ENCODE measurements around the gene PLEKHM2. TPM values are rescaled to one million over a fixed set of nuclear protein-coding genes. Genes with fewer than 3 reads are reported as not detected.

The PLEKHM2 gene
- total and polyA plus RNA-seq, 2 of the 8 experiments (the other 6 are each of a cell fraction or from before 2014, with no cell fraction given): 38.3 to 47.6 TPM

DNA sequence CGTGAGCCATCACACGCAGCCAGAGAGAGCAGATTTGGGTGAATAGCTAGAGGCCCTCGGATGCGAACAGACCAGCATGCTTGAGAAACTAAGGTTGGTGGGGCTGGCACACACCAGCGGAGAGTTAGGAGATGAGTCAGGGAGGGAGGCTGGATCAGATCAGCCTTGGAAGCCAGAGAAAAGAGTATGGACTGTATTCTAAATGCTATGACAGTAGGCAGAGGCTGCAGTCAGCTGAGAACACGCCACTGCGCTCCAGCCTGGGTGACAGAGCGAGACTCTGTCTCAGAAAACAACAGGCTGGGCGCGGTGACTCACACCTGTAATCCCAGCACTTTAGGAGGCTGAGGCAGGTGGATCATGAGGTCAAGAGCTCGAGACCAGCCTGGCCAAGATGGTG, 4.0 kb upstream of the PLEKHM2 start:
- Histone ChIP-seq H3K79me1 (ENCODE audit: low read depth, low read length) (no peaks in the 10 kb centered on the region), H2BK15ac (ENCODE audit: low read length) (no peak overlapping the region), H3K36me3 (ENCODE audit: control insufficient read depth in 2 of 4, insufficient read depth in 4 of 4, low read length in 3 of 4) (no peaks in the 10 kb centered on the region), H4K5ac (ENCODE audit: insufficient read length, low read depth, low read length) (no peak overlapping the region), H3K23me2 (ENCODE audit: low read depth, low read length) (peaks cover 7% of the 10 kb centered on the region; the same call in 1 of the 2 replicates), H3K4me3 (ENCODE audit: extremely low read depth in 1 of 4, insufficient read depth in 2 of 4, low read depth in 3 of 4, low read length in 4 of 4) (no peak overlapping the region), H2AFZ (ENCODE audit: low read length) (no peak overlapping the region), H2BK120ac (replicated peaks; ENCODE audit: low read depth, low read length) (no peak overlapping the region), H3K27me3 (replicated peaks in 1 of 4; ENCODE audit: control insufficient read depth in 3 of 4, extremely low read depth in 1 of 4, insufficient read depth in 3 of 4, low read length in 3 of 4) (no peaks in the 10 kb centered on the region), H3K27ac (ENCODE audit: low read depth, low read length) (no peak overlapping the region), H2AK5ac (ENCODE audit: low read depth, low read length) (no peak overlapping the region), H2BK12ac (ENCODE audit: low read depth, low read length) (peak overlapping the region; percentile 68; the same call in 1 of the 2 replicates), H3K23ac (ENCODE audit: insufficient read length) (no peak overlapping the region), H4K8ac (ENCODE audit: extremely low read depth, insufficient read depth, low read length) (no peak overlapping the region), H4K20me1 (replicated peaks in 1 of 2; ENCODE audit: control insufficient read depth in 1 of 2, insufficient read depth in 2 of 2, low read length in 2 of 2) (no peaks in the 10 kb centered on the region), H2BK5ac (ENCODE audit: low read depth, low read length) (no peak overlapping the region), H3K9ac (replicated peaks in 1 of 4; ENCODE audit: extremely low read depth in 1 of 4, low read depth in 3 of 4, low read length in 3 of 4) (no peak overlapping the region), H3K14ac (ENCODE audit: insufficient read length) (no peak overlapping the region), H3K4ac (replicated peaks; ENCODE audit: insufficient read length, low read depth, low read length) (no peak overlapping the region), H3K4me2 (ENCODE audit: insufficient read depth in 1 of 2, low read depth in 2 of 2, low read length in 2 of 2) (no peak overlapping the region), H4K91ac (replicated peaks; ENCODE audit: insufficient read length, low read length) (no peak overlapping the region), H3K79me2 (ENCODE audit: control insufficient read depth in 1 of 2, insufficient read depth in 2 of 2, low read length in 2 of 2) (peaks cover 0 to 5% of the 10 kb centered on the region in 2 experiments; a peak in 1 of 4 replicates), H3K4me1 (replicated peaks in 1 of 4; ENCODE audit: control insufficient read depth in 3 of 4, insufficient read depth in 4 of 4, low read length in 3 of 4) (peaks cover 0 to 3% (median 0%) of the 10 kb centered on the region in 4 experiments; a peak in 2 of 7 replicates), H3K9me3 (ENCODE audit: insufficient read depth in 2 of 2, low read depth in 1 of 2, low read length in 1 of 2) (peaks cover 3 to 5% of the 10 kb centered on the region in 2 experiments), H3K56ac (replicated peaks; ENCODE audit: insufficient read length, low read depth, low read length) (no peak overlapping the region), H3K18ac (ENCODE audit: extremely low read depth, low read length) (no peak overlapping the region), H2BK20ac (ENCODE audit: low read length) (0 out of 2 replicates have a peak overlapping the region, but pooled peaks have one; percentile 7)
- WGBS, 2 experiments (ENCODE audit: extremely low coverage in 1 of 2, insufficient coverage in 1 of 2, insufficient read length in 1 of 2, insufficient replicate concordance in 2 of 2, low coverage in 1 of 2, low lambda C conversion rate in 2 of 2, missing lambda C conversion rate in 1 of 2): 94% methylated on average over 11 of the region's 11 CpGs; no CpG with 5 or more reads in 1 of the 2 experiments
- DNase-seq (ENCODE audit: low read depth in 1 of 2, low spot score in 2 of 2): no peak
- ChIA-PET CTCF (ENCODE audit: partially characterized antibody) (interaction anchor here (0.8 to 2.9 kb wide), 4 partner anchors 9 to 41 kb away, joined by 3 to 10 read pairs (median 3); no protein-coding TSS in a partner anchor), POLR2A (ENCODE audit: partially characterized antibody) (interaction anchor here (1.0 to 1.5 kb wide), 2 partner anchors 11 to 13 kb away, joined by 3 to 4 read pairs; no protein-coding TSS in a partner anchor)
- no peak for FAIRE-seq
- TF ChIP-seq POLR2A (IDR thresholded peaks at IDR 0.05; ENCODE audit: control extremely low read depth in 1 of 2, low read depth in 2 of 2, low read length in 2 of 2) (no peak), TEAD4 (IDR thresholded peaks at IDR 0.05; ENCODE audit: low read depth, low read length) (no peak), CHD2 (IDR thresholded peaks at IDR 0.05; ENCODE audit: low read length) (no peak), SP2 (IDR thresholded peaks at IDR 0.05; ENCODE audit: low read length) (no peak), CBX5 (IDR thresholded peaks at IDR 0.05; ENCODE audit: low read depth, low read length) (no peak), RBBP5 (IDR thresholded peaks at IDR 0.05; ENCODE audit: borderline replicate concordance, low read depth, low read length) (no peak), RAD21 (IDR thresholded peaks at IDR 0.05 in 1 of 2, conservative IDR thresholded peaks at IDR 0.05 in 1 of 2; ENCODE audit: low read depth in 2 of 2, low read length in 2 of 2) (no peak), POU5F1 (IDR thresholded peaks at IDR 0.05; ENCODE audit: low read depth, low read length) (no peak), SUZ12 (IDR thresholded peaks at IDR 0.05; ENCODE audit: low read length) (no peak), FOSL1 (IDR thresholded peaks at IDR 0.05; ENCODE audit: insufficient read depth, low read depth, low read length) (no peak), SP1 (IDR thresholded peaks at IDR 0.05; ENCODE audit: low read depth, low read length) (no peak)
- TF ChIP-seq, protein P1, sequence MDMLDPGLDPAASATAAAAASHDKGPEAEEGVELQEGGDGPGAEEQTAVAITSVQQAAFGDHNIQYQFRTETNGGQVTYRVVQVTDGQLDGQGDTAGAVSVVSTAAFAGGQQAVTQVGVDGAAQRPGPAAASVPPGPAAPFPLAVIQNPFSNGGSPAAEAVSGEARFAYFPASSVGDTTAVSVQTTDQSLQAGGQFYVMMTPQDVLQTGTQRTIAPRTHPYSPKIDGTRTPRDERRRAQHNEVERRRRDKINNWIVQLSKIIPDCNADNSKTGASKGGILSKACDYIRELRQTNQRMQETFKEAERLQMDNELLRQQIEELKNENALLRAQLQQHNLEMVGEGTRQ (IDR thresholded peaks at IDR 0.05; ENCODE audit: low read length): no peak
- TF ChIP-seq, protein P2, sequence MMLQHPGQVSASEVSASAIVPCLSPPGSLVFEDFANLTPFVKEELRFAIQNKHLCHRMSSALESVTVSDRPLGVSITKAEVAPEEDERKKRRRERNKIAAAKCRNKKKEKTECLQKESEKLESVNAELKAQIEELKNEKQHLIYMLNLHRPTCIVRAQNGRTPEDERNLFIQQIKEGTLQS (IDR thresholded peaks at IDR 0.05; ENCODE audit: insufficient read depth, low read depth, low read length): no peak

Measured in H1 (cell line).